ENCODE data around the gene PET100. TPM values are rescaled to one million over a fixed set of nuclear protein-coding genes. Genes with fewer than 3 reads are reported as not detected.

Gene PET100
- total and polyA plus RNA-seq, 2 donors from 2014 or later = 112 to 181 TPM

- no peak for FAIRE-seq
- Histone ChIP-seq H3K27me3 (ENCODE audit: control insufficient read depth, insufficient read depth, low read length) (no peaks in the 10 kb centered on the region), H3K36me3 (ENCODE audit: control insufficient read depth in 2 of 3, insufficient read depth in 3 of 3, low read length in 3 of 3) (no peaks in the 10 kb centered on the region), H3K4me3 (ENCODE audit: low read length in 3 of 3) (peak overlapping the region in 2 of 3 donors; percentile 56 to 59), H3K4me1 (ENCODE audit: control insufficient read depth in 2 of 3, insufficient read depth in 2 of 3, low read depth in 1 of 3, low read length in 3 of 3) (no peaks in the 10 kb centered on the region), H3K27ac (ENCODE audit: low read depth in 2 of 2, low read length in 2 of 2) (peak overlapping the region in 1 of 2 donors; percentile 22), H3K9ac (ENCODE audit: low read length in 3 of 3) (peak overlapping the region in 1 of 3 donors; percentile 26), H3K9me3 (ENCODE audit: control insufficient read depth in 2 of 3, insufficient read depth in 1 of 3, low read length in 3 of 3) (no peaks in the 10 kb centered on the region)
- intact Hi-C loops (cut with DNase I) = no loop called here
- DNase-seq = no peak
- TF ChIP-seq CTCF (IDR thresholded peaks at IDR 0.05; ENCODE audit: borderline replicate concordance, extremely low read depth, insufficient read depth) = no peak
Measured at GRCh38 chr19:7596211-7596937, 33.2 kb upstream of the PET100 start.

DNA sequence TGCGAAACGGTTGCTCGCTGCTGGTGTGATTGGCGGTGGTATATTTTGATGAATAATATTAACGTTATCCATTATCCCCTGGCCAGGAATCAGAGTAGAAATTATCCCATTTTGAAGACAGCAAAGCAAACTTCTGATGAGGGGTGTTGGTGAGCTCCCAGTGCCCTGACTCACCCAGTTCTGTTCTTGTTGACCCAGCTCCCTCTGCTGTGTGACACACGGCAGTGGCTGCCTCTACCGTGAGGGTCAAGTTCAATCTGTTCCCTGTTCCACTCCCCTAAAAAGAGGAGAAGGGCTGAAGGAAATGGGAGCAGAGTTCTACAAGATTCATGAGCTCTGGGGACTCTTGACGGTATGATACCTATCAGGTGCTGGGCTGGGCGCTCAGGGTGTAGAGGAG lies 31.9 kb upstream of the PET100 start:
- Histone ChIP-seq H3K27ac (ENCODE audit: low read depth in 2 of 2, low read length in 2 of 2) (no peak overlapping the region), H3K9ac (ENCODE audit: low read length in 3 of 3) (no peak overlapping the region), H3K36me3 (ENCODE audit: control insufficient read depth in 2 of 3, insufficient read depth in 3 of 3, low read length in 3 of 3) (no peaks in the 10 kb centered on the region), H3K4me1 (ENCODE audit: control insufficient read depth in 2 of 3, insufficient read depth in 2 of 3, low read depth in 1 of 3, low read length in 3 of 3) (no peaks in the 10 kb centered on the region), H3K4me3 (ENCODE audit: low read length in 3 of 3) (peak overlapping the region in 1 of 3 donors; percentile 59), H3K9me3 (ENCODE audit: control insufficient read depth in 2 of 3, insufficient read depth in 1 of 3, low read length in 3 of 3) (no peaks in the 10 kb centered on the region), H3K27me3 (ENCODE audit: control insufficient read depth, insufficient read depth, low read length) (no peaks in the 10 kb centered on the region)
- FAIRE-seq = no peak
- intact Hi-C loops (cut with DNase I) = no loop called here
- DNase-seq = no peak
- no peak for TF ChIP-seq CTCF (IDR thresholded peaks at IDR 0.05; ENCODE audit: borderline replicate concordance, extremely low read depth, insufficient read depth)

DNA sequence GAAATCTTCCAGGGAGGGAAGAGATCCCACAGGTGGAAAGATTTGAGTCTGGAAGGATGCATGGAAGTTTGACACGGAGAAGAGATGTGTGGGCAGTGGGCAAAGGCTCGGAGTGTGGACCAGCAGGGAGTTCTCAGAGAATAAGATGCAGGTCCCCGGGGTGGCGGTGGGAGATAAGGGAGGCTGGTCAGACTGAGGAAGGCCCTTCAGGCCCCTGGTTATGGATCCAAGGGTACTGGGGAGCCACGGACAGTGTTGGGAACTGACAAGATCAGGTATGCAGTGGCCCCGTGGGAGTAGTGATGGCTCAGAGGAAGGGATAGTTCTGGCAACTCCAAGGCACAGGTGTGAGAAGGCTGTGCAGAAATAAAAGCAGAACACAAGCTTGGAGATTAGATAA lies 31.4 kb upstream of the PET100 start:
- no peak for DNase-seq
- Histone ChIP-seq H3K36me3 (ENCODE audit: control insufficient read depth in 2 of 3, insufficient read depth in 3 of 3, low read length in 3 of 3) (no peaks in the 10 kb centered on the region), H3K27me3 (ENCODE audit: control insufficient read depth, insufficient read depth, low read length) (no peaks in the 10 kb centered on the region), H3K4me1 (ENCODE audit: control insufficient read depth in 2 of 3, insufficient read depth in 2 of 3, low read depth in 1 of 3, low read length in 3 of 3) (no peaks in the 10 kb centered on the region), H3K27ac (ENCODE audit: low read depth in 2 of 2, low read length in 2 of 2) (no peak overlapping the region), H3K4me3 (ENCODE audit: low read length in 3 of 3) (no peak overlapping the region), H3K9me3 (ENCODE audit: control insufficient read depth in 2 of 3, insufficient read depth in 1 of 3, low read length in 3 of 3) (no peaks in the 10 kb centered on the region), H3K9ac (ENCODE audit: low read length in 3 of 3) (no peak overlapping the region)
- intact Hi-C loops (cut with DNase I) = no loop called here
- no peak for TF ChIP-seq CTCF (IDR thresholded peaks at IDR 0.05; ENCODE audit: borderline replicate concordance, extremely low read depth, insufficient read depth)
- FAIRE-seq = no peak
